Fibroblast of pulmonary artery (primary cell): ENCODE measurements around the gene MFAP3.
"Not testable (repeated sequence)": the region's sequence is repeated elsewhere in the genome, so short reads cannot be mapped to it uniquely, and the experiment has no call there.

Experiments
- DNase-seq: peaks from one replicate; pipeline ENCODE4 v3.0.0-alpha.2; 2010; ENCODE audit warnings: low read depth
- H3K4me3 ChIP-seq: replicated peaks from 2 replicates; pipeline ENCODE4 v1.5.1; 2011; ENCODE audit warnings: low read depth, mild to moderate bottlenecking, control low read depth, low read length, moderate library complexity
- TF ChIP-seq, protein P1 (sequence below): IDR thresholded peaks from 2 replicates; pipeline ENCODE4 v1.5.1; 2011; ENCODE audit warnings: mild to moderate bottlenecking, control low read depth, low read length, inconsistent platforms; ENCODE audit errors: missing control alignments

Gene MFAP3

GRCh38 chr5:154002511-154003020, 36.2 kb upstream of the MFAP3 start:
- H3K4me3 ChIP-seq = peak overlapping the region; percentile 19
- TF ChIP-seq, protein P1, sequence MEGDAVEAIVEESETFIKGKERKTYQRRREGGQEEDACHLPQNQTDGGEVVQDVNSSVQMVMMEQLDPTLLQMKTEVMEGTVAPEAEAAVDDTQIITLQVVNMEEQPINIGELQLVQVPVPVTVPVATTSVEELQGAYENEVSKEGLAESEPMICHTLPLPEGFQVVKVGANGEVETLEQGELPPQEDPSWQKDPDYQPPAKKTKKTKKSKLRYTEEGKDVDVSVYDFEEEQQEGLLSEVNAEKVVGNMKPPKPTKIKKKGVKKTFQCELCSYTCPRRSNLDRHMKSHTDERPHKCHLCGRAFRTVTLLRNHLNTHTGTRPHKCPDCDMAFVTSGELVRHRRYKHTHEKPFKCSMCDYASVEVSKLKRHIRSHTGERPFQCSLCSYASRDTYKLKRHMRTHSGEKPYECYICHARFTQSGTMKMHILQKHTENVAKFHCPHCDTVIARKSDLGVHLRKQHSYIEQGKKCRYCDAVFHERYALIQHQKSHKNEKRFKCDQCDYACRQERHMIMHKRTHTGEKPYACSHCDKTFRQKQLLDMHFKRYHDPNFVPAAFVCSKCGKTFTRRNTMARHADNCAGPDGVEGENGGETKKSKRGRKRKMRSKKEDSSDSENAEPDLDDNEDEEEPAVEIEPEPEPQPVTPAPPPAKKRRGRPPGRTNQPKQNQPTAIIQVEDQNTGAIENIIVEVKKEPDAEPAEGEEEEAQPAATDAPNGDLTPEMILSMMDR = no peak
- DNase-seq = peak; percentile 80

- TF ChIP-seq, protein P1 = no peak
- no peak overlapping the region for H3K4me3 ChIP-seq
- no peak for DNase-seq
Measured at GRCh38 chr5:154005648-154006047, 33.1 kb upstream of the MFAP3 start.

GRCh38 chr5:154010660-154011059, 28.1 kb upstream of the MFAP3 start:
- TF ChIP-seq, protein P1 = no peak
- H3K4me3 ChIP-seq = no peak overlapping the region
- DNase-seq = no peak

DNA sequence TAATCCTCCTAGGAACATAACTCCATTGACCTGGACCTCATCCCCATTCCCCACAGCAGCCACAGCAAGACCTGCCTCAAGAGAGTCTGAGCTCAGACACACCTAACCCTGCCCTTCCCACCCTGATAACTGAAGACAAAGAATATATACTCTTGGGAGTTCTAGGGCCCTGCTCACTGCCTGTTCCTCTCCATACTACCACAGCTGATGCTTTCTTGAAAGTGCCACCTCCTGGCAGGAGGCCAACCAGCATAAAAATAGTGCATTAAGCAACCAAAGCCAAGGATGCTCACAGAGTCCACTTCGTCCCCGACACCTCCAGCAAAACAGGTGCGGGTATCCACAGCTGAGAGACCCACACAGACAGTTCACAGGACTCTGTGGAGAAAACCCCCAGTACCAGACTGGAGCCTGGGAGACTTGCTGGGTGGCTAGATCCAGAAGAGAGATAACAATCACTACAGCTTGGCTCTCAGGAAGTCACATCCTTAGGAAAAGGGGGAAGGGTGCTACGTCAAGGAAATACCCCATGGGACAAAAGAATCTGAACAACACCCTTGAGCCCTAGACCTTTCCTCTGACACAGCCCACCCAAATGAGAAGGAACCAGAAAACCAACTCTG, 23.6 kb upstream of the MFAP3 start:
- no peak for DNase-seq
- TF ChIP-seq, protein P1 = no peak

GRCh38 chr5:154018919-154019318, 19.8 kb upstream of the MFAP3 start:
- not testable (repeated sequence) for H3K4me3 ChIP-seq, DNase-seq

More for the DNA sequence above, 23.6 kb upstream of the MFAP3 start:
- no peak overlapping the region for H3K4me3 ChIP-seq

- TF ChIP-seq, protein P1 = no peak
- DNase-seq = no peak
- no peak overlapping the region for H3K4me3 ChIP-seq
Measured at GRCh38 chr5:154025951-154026350, 12.8 kb upstream of the MFAP3 start.

DNA sequence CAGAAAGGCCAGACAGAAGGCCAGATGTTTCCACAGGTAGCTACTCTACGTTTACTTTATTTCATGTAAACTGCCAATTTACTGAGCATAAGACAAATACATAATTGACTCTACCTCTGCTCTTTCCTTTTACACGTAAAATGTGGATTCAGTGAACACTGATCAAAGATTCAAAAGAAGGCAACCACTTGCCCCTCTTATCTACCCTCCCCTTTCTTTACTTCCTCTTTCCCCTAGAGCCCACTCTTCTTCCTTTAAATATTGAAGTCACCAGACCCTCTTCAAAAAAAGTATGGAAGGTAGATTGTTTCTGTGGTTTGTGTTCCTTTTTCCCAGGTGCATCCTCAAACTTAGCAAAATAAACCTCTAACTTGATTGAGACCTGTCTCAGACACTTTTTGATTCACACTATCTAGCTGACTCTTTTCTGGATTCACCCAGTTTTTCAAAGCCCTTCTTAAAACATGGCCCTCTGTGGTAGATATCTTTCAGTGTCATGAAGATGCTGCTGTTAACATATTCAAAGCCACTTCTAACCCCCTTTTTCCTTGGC, 6.8 kb upstream of the MFAP3 start:
- TF ChIP-seq, protein P1 = no peak
- no peak overlapping the region for H3K4me3 ChIP-seq
- DNase-seq = no peak
